ENCODE measurements around the gene PACRG.

- TF ChIP-seq MYC (IDR thresholded peaks at IDR 0.05; ENCODE audit: borderline replicate concordance, low read length) (no peak), CBX8 (IDR thresholded peaks at IDR 0.05) (no peak), CTCF (IDR thresholded peaks at IDR 0.05) (no peak)
Observed at GRCh38 chr6:163183806-163184205, 456.0 kb downstream of the PACRG start.
